Urinary bladder (tissue), 4 donors: ENCODE measurements around the gene PNISR. TPM values are rescaled to one million over a fixed set of nuclear protein-coding genes. Genes with fewer than 3 reads are reported as not detected.
A peak's percentile ranks its signal among the peaks of the same experiment; 100 is the strongest.

Experiments
- DNase-seq: peaks from one replicate; pipeline ENCODE4 v3.0.0-alpha.2; 2015; ENCODE audit errors: extremely low spot score
- H3K27ac ChIP-seq: one replicate; pipeline ENCODE4 v1.5.1; 2013; ENCODE audit warnings: low read depth, mild to moderate bottlenecking, moderate library complexity
- H3K36me3 ChIP-seq: one replicate; pipeline ENCODE4 v1.6.1; 2013; ENCODE audit warnings: mild to moderate bottlenecking, moderate library complexity; ENCODE audit not compliant: insufficient read depth
- H3K4me1 ChIP-seq: one replicate; pipeline ENCODE4 v1.6.1; 2013; ENCODE audit warnings: mild to moderate bottlenecking, moderate library complexity; ENCODE audit not compliant: insufficient read depth
- H3K4me3 ChIP-seq: one replicate; pipeline ENCODE4 v1.5.1; 2013; ENCODE audit warnings: low read depth, low read length
- WGBS: extraction: QIAGEN DNeasy Blood & Tissue Kit; methylation state at CpG from one replicate; pipeline ENCODE4 v1.1.7; 2013; 5-methylcytosine and 5-hydroxymethylcytosine counted together
- polyA plus RNA-seq: library from polyadenylated mRNA; stranded (reverse); fragments of 200-250 nt; gene quantifications from one replicate; pipeline ENCODE4 v1.2.3, GENCODE V29; 2013
- total RNA-seq: library from RNA; depleted of rRNA; stranded (reverse); fragments of >200 nt; gene quantifications from one replicate; pipeline ENCODE4 v1.2.3, GENCODE V29; 2014
- donor health status: healthy with polysubstance abuse.
- donor health status: healthy.

The PNISR gene
- total and polyA plus RNA-seq, 2 donors = 63.5 to 268 TPM

- Histone ChIP-seq H3K27ac (no peak overlapping the region), H3K4me3 (peak overlapping the region; percentile 54), H3K4me1 (no peaks in the 10 kb centered on the region), H3K36me3 (peaks cover 2% of the 10 kb centered on the region)
- DNase-seq = no peak
- WGBS = 51% methylated on average over 5 of the region's 5 CpGs
Measured at GRCh38 chr6:99424022-99424421, 1.1 kb downstream of the PNISR start.

GRCh38 chr6:99422912-99423311 lies 2.2 kb downstream of the PNISR start:
- DNase-seq = no peak
- H3K4me3 ChIP-seq = peak overlapping the region; percentile 14
- WGBS = 78% methylated on average over 6 of the region's 6 CpGs
- no peak overlapping the region for H3K27ac ChIP-seq
- H3K4me1 ChIP-seq = no peaks in the 10 kb centered on the region
- peaks cover 2% of the 10 kb centered on the region for H3K36me3 ChIP-seq

GRCh38 chr6:99416892-99417767 lies 8.0 kb downstream of the PNISR start:
- Histone ChIP-seq H3K4me1 (peaks cover 2% of the 10 kb centered on the region), H3K36me3 (peaks cover 2% of the 10 kb centered on the region), H3K27ac (no peak overlapping the region), H3K4me3 (no peak overlapping the region)
- WGBS = 84% methylated on average over 9 of the region's 9 CpGs
- no peak for DNase-seq

- no peak for DNase-seq
- H3K4me3 ChIP-seq = no peak overlapping the region
- H3K36me3 ChIP-seq = peaks cover 4% of the 10 kb centered on the region
- no peak overlapping the region for H3K27ac ChIP-seq
- peaks cover 2% of the 10 kb centered on the region for H3K4me1 ChIP-seq
- 81% methylated on average over 2 of the region's 2 CpGs for WGBS
Measured at GRCh38 chr6:99416226-99416625, 8.9 kb downstream of the PNISR start.

GRCh38 chr6:99415446-99415845 lies 9.7 kb downstream of the PNISR start:
- no peak overlapping the region for H3K4me3 ChIP-seq
- peaks cover 2% of the 10 kb centered on the region for H3K4me1 ChIP-seq
- no peak overlapping the region for H3K27ac ChIP-seq
- DNase-seq = no peak
- H3K36me3 ChIP-seq = peaks cover 6% of the 10 kb centered on the region

- WGBS = 96% methylated on average over 1 of the region's 1 CpG
- peaks cover 9% of the 10 kb centered on the region for H3K36me3 ChIP-seq
- H3K4me1 ChIP-seq = peaks cover 2% of the 10 kb centered on the region
- no peak overlapping the region for H3K27ac ChIP-seq
- DNase-seq = no peak
- H3K4me3 ChIP-seq = no peak overlapping the region
Measured at GRCh38 chr6:99412065-99412464, 13.0 kb downstream of the PNISR start.

GRCh38 chr6:99409672-99410071 lies 15.4 kb downstream of the PNISR start:
- no peak for DNase-seq
- no peak overlapping the region for H3K4me3 ChIP-seq
- H3K27ac ChIP-seq = no peak overlapping the region
- peaks cover 2% of the 10 kb centered on the region for H3K4me1 ChIP-seq
- H3K36me3 ChIP-seq = peaks cover 15% of the 10 kb centered on the region

- no peak for DNase-seq
- 84% methylated on average over 7 of the region's 7 CpGs for WGBS
- no peak overlapping the region for H3K27ac ChIP-seq
- H3K4me1 ChIP-seq = no peaks in the 10 kb centered on the region
- peaks cover 14% of the 10 kb centered on the region for H3K36me3 ChIP-seq
- no peak overlapping the region for H3K4me3 ChIP-seq
Measured at GRCh38 chr6:99407076-99407475, 18.0 kb downstream of the PNISR start.

- WGBS = 93% methylated on average over 5 of the region's 5 CpGs
- H3K4me3 ChIP-seq = no peak overlapping the region
- DNase-seq = no peak
- H3K27ac ChIP-seq = no peak overlapping the region
- H3K4me1 ChIP-seq = no peaks in the 10 kb centered on the region
- peaks cover 14% of the 10 kb centered on the region for H3K36me3 ChIP-seq
Measured at GRCh38 chr6:99402448-99402847, 22.7 kb downstream of the PNISR start.

- H3K27ac ChIP-seq = no peak overlapping the region
- 57% methylated on average over 1 of the region's 1 CpG for WGBS
- H3K4me1 ChIP-seq = no peaks in the 10 kb centered on the region
- H3K4me3 ChIP-seq = no peak overlapping the region
- DNase-seq = no peak
- H3K36me3 ChIP-seq = peaks cover 9% of the 10 kb centered on the region
Measured at GRCh38 chr6:99397287-99397686, 27.8 kb downstream of the PNISR start.

- DNase-seq = peak; percentile 59
- Histone ChIP-seq H3K36me3 (peaks cover 3% of the 10 kb centered on the region), H3K4me1 (no peaks in the 10 kb centered on the region), H3K27ac (peak within 1 kb of the TSS; percentile 85), H3K4me3 (peak within 1 kb of the TSS; percentile 60)
- 10% methylated on average over 56 of the region's 56 CpGs for WGBS
Measured at GRCh38 chr6:99393698-99394531, 31.2 kb downstream of the PNISR start, which contains the start of gene COQ3. Gene COQ3 (minus strand): TSS chr6:99394195. CDS start chr6:99394179, 16 bp downstream.

GRCh38 chr6:99393366-99393697 lies 31.8 kb downstream of the PNISR start:
- WGBS = 23% methylated on average over 2 of the region's 2 CpGs
- no peak for DNase-seq
- no peak overlapping the region for H3K27ac ChIP-seq
- H3K36me3 ChIP-seq = peaks cover 3% of the 10 kb centered on the region
- peak overlapping the region; percentile 60 for H3K4me3 ChIP-seq
- no peaks in the 10 kb centered on the region for H3K4me1 ChIP-seq

GRCh38 chr6:99390896-99391295 lies 34.2 kb downstream of the PNISR start:
- H3K27ac ChIP-seq = no peak overlapping the region
- H3K36me3 ChIP-seq = no peaks in the 10 kb centered on the region
- 95% methylated on average over 3 of the region's 3 CpGs for WGBS
- no peak overlapping the region for H3K4me3 ChIP-seq
- DNase-seq = no peak
- no peaks in the 10 kb centered on the region for H3K4me1 ChIP-seq

- Histone ChIP-seq H3K27ac (no peak overlapping the region), H3K4me1 (no peaks in the 10 kb centered on the region), H3K36me3 (no peaks in the 10 kb centered on the region), H3K4me3 (no peak overlapping the region)
- WGBS = 82% methylated on average over 3 of the region's 3 CpGs
- no peak for DNase-seq
Measured at GRCh38 chr6:99384507-99384906, 40.6 kb downstream of the PNISR start.
